A673 (cell line): ENCODE data around the gene IL18.

Experiments
- EZH2 ChIP-seq: fragments of 200-600 bp; sonication (generic); IDR thresholded peaks from 2 replicates; pipeline ENCODE4 v1.6.1; 2017; ENCODE audit warnings: borderline replicate concordance, low read depth, mild to moderate bottlenecking, mixed read lengths, antibody characterized with exemption, low read length; ENCODE audit not compliant: poor library complexity, severe bottlenecking
- TF ChIP-seq, protein P1 (sequence below): fragments of 300-800, 200-600 bp; sonication (generic); conservative IDR thresholded peaks from 2 replicates; pipeline ENCODE4 v1.5.1; 2017; ENCODE audit warnings: low read depth, mild to moderate bottlenecking, antibody characterized with exemption, low read length, moderate library complexity, mixed read lengths

DNA sequence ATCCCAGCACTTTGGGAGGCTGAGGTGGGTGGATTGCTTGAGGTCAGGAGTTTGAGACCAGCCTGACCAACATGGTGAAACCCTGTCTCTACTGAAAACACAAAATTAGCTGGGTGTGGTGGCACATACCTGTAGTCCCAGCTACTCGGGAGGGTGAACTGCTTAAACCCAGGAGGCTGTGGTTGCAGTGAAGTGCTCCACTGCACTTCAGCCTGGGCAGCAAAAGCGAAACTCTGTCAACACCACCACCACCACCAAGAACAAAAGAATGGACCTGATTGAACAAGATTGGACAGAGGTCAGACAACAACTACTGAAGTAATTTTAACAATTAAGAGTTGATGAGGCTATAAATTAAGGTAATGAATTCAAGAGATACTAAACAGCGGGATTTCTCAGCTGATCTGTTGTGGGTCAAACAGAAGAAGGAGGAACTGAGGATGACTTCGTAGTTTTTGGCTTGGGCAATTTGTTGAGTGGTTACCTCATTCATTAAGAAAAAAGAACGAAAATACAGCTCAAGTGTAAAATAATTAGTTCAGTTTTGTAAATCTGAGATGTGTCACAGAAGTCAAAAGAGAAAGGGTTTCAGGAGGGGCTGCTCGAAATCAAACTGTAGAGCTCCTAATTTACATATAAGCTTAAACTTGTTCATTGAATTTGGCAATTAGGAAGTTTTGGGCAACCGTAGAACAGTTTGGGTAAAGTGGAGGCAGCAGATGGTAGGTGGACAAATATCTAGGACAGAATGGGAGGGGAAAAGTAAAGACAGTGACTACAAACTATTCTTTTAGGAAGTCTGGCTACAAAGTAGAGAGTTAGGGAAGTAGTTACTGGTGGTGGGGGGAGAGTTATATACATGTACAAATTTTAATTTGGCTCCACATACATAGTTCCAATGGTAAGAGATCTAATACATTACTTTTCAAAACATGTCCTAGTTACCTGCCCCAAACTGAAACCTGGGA, 4.5 kb downstream of the IL18 start:
- TF ChIP-seq, protein P1, sequence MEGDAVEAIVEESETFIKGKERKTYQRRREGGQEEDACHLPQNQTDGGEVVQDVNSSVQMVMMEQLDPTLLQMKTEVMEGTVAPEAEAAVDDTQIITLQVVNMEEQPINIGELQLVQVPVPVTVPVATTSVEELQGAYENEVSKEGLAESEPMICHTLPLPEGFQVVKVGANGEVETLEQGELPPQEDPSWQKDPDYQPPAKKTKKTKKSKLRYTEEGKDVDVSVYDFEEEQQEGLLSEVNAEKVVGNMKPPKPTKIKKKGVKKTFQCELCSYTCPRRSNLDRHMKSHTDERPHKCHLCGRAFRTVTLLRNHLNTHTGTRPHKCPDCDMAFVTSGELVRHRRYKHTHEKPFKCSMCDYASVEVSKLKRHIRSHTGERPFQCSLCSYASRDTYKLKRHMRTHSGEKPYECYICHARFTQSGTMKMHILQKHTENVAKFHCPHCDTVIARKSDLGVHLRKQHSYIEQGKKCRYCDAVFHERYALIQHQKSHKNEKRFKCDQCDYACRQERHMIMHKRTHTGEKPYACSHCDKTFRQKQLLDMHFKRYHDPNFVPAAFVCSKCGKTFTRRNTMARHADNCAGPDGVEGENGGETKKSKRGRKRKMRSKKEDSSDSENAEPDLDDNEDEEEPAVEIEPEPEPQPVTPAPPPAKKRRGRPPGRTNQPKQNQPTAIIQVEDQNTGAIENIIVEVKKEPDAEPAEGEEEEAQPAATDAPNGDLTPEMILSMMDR, result no peak
- TF ChIP-seq EZH2, result no peak
